PFSK-1 (cell line): Measurements from ENCODE around the gene FAM83E.
A peak's percentile ranks its signal among the peaks of the same experiment; 100 is the strongest.

Experiments
- FOXP2 ChIP-seq: optimal IDR thresholded peaks from 2 replicates; pipeline ENCODE3; 2011; ENCODE audit warnings: borderline replicate concordance, control low read depth, inconsistent platforms; ENCODE audit not compliant: insufficient read depth; ENCODE audit errors: extremely low read length, extremely low read depth
- POLR2AphosphoS5 ChIP-seq: IDR thresholded peaks from 2 replicates; pipeline ENCODE4 v1.6.1; 2012; ENCODE audit warnings: low read depth, mild to moderate bottlenecking, control low read depth, low read length, moderate library complexity
- SIN3A ChIP-seq: IDR thresholded peaks from 2 replicates; pipeline ENCODE4 v1.6.1; 2012; ENCODE audit warnings: mild to moderate bottlenecking, low read length, moderate library complexity, borderline replicate concordance; ENCODE audit not compliant: insufficient read depth
- TAF1 ChIP-seq: IDR thresholded peaks from 2 replicates; pipeline ENCODE4 v1.6.1; 2012; ENCODE audit warnings: low read length, control low read depth, borderline replicate concordance; ENCODE audit not compliant: insufficient read depth
- TF ChIP-seq, protein P1 (sequence below), 2 experiments: IDR thresholded peaks; 2 replicates each; pipeline versions ENCODE4 v1.6.1 to v1.8.0; 2011 to 2012; ENCODE audit warnings: low read depth in 2 of 2, low read length in 2 of 2, control low read depth in 1 of 2, inconsistent platforms in 1 of 2, mild to moderate bottlenecking in 1 of 2, moderate library complexity in 1 of 2; ENCODE audit not compliant: insufficient read depth in 1 of 2

FAM83E gene

DNA sequence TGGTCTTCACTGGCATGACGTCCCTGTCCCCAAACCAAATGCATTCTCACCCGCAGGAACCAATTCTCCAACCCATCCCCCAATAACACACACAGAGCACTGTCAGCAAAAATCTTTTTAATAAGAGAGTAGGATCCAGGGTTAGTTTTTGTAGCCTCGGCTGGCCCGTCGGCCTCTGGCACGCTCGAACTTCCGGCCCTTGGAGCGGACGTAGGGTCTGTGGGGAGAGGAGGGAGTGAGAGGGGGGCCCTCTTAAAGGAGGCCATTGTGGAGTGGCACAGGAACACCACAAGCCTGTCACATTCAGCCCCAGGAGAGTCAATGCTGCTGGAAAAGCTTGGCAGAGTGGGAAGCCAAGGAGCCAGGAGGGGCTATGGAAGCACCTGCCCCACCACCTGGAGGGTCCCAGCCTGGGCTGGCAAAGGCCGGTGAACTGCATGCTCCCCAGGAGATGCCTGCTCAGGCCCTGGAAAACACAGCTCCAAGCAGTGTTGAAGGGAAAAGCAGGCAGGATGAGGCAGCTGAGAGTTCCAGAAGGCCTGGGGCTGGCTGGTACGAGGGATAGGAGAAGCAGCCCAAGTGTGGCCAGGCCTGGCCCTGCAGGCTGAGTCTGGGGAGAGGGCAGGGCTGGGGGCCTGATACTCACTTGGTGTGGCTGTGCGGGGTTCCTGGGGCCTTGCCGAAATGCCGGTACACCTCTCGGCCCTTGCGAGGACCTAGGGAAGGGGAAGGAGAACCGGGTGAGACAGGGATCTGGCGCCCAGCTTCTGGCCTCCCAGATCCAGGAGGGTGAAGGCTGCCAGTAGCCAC is 560 bp upstream of the FAM83E start:
- no peak for TF ChIP-seq TAF1
- TF ChIP-seq, protein P1, sequence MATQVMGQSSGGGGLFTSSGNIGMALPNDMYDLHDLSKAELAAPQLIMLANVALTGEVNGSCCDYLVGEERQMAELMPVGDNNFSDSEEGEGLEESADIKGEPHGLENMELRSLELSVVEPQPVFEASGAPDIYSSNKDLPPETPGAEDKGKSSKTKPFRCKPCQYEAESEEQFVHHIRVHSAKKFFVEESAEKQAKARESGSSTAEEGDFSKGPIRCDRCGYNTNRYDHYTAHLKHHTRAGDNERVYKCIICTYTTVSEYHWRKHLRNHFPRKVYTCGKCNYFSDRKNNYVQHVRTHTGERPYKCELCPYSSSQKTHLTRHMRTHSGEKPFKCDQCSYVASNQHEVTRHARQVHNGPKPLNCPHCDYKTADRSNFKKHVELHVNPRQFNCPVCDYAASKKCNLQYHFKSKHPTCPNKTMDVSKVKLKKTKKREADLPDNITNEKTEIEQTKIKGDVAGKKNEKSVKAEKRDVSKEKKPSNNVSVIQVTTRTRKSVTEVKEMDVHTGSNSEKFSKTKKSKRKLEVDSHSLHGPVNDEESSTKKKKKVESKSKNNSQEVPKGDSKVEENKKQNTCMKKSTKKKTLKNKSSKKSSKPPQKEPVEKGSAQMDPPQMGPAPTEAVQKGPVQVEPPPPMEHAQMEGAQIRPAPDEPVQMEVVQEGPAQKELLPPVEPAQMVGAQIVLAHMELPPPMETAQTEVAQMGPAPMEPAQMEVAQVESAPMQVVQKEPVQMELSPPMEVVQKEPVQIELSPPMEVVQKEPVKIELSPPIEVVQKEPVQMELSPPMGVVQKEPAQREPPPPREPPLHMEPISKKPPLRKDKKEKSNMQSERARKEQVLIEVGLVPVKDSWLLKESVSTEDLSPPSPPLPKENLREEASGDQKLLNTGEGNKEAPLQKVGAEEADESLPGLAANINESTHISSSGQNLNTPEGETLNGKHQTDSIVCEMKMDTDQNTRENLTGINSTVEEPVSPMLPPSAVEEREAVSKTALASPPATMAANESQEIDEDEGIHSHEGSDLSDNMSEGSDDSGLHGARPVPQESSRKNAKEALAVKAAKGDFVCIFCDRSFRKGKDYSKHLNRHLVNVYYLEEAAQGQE (IDR thresholded peaks at IDR 0.05; ENCODE audit: insufficient read depth in 1 of 2, low read depth in 2 of 2, low read length in 2 of 2) = no peak
- TF ChIP-seq POLR2AphosphoS5 = no peak
- no peak for TF ChIP-seq SIN3A
- TF ChIP-seq FOXP2 = no peak

DNA sequence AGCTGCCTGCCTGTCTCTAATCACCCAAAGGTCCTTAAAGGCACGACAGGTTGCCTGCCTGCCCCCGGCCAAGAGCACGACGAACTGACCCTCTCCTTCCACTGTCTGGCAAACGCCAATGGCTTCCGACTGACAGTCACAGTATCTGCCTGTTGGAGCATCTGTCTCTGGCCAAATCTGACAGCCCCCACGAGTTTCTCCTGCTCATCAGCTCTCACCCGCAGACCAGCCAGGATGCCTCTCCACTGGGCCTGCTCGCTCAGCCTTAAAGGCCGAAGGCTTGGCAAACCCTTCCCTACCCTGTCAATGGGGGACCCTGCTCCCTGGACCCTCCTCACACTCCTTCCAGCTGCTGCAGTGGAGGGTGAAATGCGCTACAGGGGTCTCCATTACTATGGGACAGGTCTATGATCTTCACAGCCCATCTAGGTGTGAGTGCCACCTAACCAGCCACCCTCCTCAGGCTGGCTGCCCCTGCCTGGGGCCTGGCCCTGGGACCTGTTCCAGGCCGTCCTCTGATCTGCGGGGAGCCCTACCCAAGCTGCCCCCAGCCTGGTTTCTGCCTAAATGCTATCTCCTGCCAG is 932 bp downstream of the FAM83E start:
- no peak for TF ChIP-seq TAF1
- TF ChIP-seq POLR2AphosphoS5 = peak; percentile 31; the same call in 1 of the 2 replicates

DNA sequence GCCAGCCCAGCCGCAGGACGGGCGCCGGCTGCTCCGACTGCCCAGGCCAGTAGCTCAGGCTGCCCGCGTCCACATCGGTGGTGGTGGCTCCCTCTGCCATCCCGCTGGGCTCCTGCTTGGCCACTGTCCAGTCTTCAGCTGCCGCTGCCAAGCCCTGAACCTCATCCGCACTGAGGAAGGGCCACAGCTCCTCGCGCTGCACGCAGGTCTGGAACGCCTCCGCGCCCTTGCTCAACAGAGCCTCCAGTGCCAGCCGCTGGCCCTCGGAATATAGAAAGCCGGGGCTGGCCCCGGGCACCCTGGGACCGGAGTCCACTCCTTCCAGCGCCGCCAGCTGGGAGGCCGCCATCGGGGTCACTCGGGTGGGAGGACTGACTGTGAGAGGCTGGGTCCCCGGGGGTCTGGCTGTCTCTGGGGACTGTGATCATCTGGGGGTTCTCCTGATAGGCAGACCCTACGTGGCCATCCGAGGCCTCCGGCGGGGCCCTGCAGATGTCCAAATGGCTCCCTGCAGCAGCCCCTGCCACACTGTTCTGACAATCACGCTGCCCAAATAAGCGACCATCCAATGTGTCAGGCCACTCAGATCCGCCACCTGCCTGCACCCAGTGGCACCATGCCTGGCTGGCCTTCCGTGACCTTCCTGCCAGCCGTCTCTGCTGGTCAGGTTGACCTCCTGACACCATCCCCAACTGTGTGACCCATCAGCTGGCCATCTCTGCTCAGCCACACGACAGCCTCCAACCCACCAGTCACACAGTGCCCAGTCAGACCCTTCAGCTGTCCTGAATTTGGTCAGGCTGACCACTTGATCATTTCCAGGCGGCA is 1.6 kb downstream of the FAM83E start:
- TF ChIP-seq SIN3A = no peak

DNA sequence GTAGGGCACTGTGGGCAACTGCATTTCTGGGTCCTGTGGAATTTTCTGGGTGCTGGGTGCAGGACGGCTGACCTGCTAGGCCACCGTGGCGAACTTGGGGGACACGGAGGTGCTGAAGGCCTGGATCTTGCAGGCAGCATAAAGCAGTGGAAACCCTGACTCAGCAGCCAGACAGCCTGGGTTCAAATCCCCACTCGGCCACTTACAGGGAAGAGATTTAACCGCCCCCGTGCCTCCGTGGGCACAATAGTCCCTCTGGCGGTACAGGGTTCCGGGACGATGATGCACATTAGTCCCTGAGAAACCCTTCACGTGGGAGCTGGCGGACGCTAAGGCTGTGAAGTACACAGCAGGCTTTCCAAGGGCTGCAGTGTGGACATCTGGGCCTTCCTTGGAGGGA is 3.0 kb downstream of the FAM83E start:
- TF ChIP-seq FOXP2 (no peak), TAF1 (no peak), SIN3A (no peak), POLR2AphosphoS5 (no peak)
- TF ChIP-seq, protein P1 (IDR thresholded peaks at IDR 0.05; ENCODE audit: insufficient read depth in 1 of 2, low read depth in 2 of 2, low read length in 2 of 2) = no peak

DNA sequence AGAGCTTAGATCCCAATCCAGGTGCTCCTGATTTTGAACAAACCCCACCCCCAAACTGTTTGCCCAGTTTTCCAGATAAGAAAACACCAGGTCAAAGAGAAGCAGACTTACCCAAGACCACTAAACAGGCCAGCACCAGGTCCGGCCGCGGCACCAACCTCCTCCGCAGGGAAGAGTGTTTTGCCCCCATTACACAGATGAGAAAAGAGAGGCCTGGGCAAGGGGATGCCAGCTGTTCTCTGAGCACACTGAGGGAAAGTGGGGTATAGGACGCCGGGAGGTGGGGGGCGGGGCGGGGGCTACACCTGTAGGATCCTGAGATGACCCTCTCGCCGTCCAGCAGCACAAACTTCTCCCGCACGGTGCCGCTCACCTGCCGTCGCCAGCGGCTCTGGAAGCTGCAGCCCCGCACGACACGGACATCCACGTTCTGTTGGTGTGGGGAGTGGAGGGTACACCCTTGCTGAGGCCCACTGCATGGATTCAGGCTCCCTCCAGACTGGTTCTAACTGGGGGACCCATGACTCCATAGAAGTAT is 5.2 kb downstream of the FAM83E start:
- TF ChIP-seq POLR2AphosphoS5 (no peak), SIN3A (no peak), TAF1 (no peak), FOXP2 (no peak)
- TF ChIP-seq, protein P1 (IDR thresholded peaks at IDR 0.05; ENCODE audit: insufficient read depth in 1 of 2, low read depth in 2 of 2, low read length in 2 of 2) = no peak

DNA sequence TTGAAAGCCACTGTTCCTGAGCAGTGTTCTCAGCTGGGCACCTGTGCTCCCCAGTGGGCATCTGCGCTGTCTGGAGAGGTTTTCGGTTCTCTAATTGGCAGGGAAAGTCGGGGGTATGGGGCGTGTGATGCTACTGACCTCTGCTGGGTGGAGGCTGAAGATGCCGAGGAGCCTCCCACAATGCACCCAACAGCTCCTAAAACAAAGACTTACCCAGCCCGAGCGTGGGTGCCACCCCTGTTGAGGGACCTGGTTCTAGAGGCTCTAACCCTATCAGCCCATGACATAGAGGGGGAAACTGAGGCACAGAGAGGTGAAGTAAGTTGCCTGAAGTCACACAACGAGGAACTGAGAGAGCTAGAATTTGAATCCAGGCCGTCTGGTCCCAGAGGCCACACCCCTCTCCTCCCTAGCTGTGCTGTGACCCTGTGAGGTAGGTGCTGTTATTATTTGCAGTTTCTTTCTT is 6.0 kb downstream of the FAM83E start:
- TF ChIP-seq, protein P1 (IDR thresholded peaks at IDR 0.05; ENCODE audit: insufficient read depth in 1 of 2, low read depth in 2 of 2, low read length in 2 of 2) = no peak
- TF ChIP-seq FOXP2 = no peak
- TF ChIP-seq SIN3A = no peak
- TF ChIP-seq POLR2AphosphoS5 = no peak
- no peak for TF ChIP-seq TAF1
